ENCODE measurements around the gene ELP1. TPM values are rescaled to one million over a fixed set of nuclear protein-coding genes. Genes with fewer than 3 reads are reported as not detected.

The ELP1 gene
- total and polyA plus RNA-seq, 3 donors from 2014 or later: 20.8 to 36.6 (median 32.7) TPM

- no peak for TF ChIP-seq CTCF (IDR thresholded peaks at IDR 0.05)
- no peak for TF ChIP-seq POLR2A (IDR thresholded peaks at IDR 0.05)
- intact Hi-C loops (cut with DNase I; ENCODE audit: low total_unique reads): no loop called here
- 92 to 94% methylated on average over 3 of the region's 3 CpGs for WGBS, 2 donors
- H3K9me3 ChIP-seq: no peaks in the 10 kb centered on the region
- H3K4me1 ChIP-seq: peaks cover 23% of the 10 kb centered on the region
- no peak for DNase-seq
- H3K4me3 ChIP-seq: no peak overlapping the region
- H3K27ac ChIP-seq: no peak overlapping the region
- no peaks in the 10 kb centered on the region for H3K27me3 ChIP-seq
- no peaks in the 10 kb centered on the region for H3K36me3 ChIP-seq (ENCODE audit: low read depth, missing control alignments)
Observed at GRCh38 chr9:108883085-108883484, 50.8 kb downstream of the ELP1 start.

GRCh38 chr9:108882052-108882888 is 51.7 kb downstream of the ELP1 start:
- H3K27me3 ChIP-seq: no peaks in the 10 kb centered on the region
- H3K4me3 ChIP-seq: no peak overlapping the region
- H3K27ac ChIP-seq: no peak overlapping the region
- WGBS, 2 donors: 88 to 95% methylated on average over 6 of the region's 6 CpGs
- TF ChIP-seq POLR2A (IDR thresholded peaks at IDR 0.05): no peak
- TF ChIP-seq CTCF (IDR thresholded peaks at IDR 0.05): no peak
- DNase-seq: no peak
- peaks cover 21% of the 10 kb centered on the region for H3K4me1 ChIP-seq
- no peaks in the 10 kb centered on the region for H3K9me3 ChIP-seq
- intact Hi-C loops (cut with DNase I; ENCODE audit: low total_unique reads): no loop called here
- no peaks in the 10 kb centered on the region for H3K36me3 ChIP-seq (ENCODE audit: low read depth, missing control alignments)

- Histone ChIP-seq H3K27ac (no peak overlapping the region), H3K27me3 (no peaks in the 10 kb centered on the region), H3K4me1 (peaks cover 7% of the 10 kb centered on the region), H3K9me3 (no peaks in the 10 kb centered on the region), H3K36me3 (ENCODE audit: low read depth, missing control alignments) (no peaks in the 10 kb centered on the region), H3K4me3 (no peak overlapping the region)
- TF ChIP-seq CTCF (IDR thresholded peaks at IDR 0.05) (no peak), POLR2A (IDR thresholded peaks at IDR 0.05) (no peak)
- intact Hi-C loops (cut with DNase I; ENCODE audit: low total_unique reads): no loop called here
- WGBS, 2 donors: 82 to 83% methylated on average over 3 of the region's 3 CpGs
- DNase-seq: no peak
Observed at GRCh38 chr9:108880738-108881316, 53.1 kb downstream of the ELP1 start.

- Histone ChIP-seq H3K36me3 (ENCODE audit: low read depth, missing control alignments) (no peaks in the 10 kb centered on the region), H3K9me3 (no peaks in the 10 kb centered on the region), H3K27ac (no peak overlapping the region), H3K27me3 (no peaks in the 10 kb centered on the region), H3K4me1 (no peaks in the 10 kb centered on the region), H3K4me3 (no peak overlapping the region)
- TF ChIP-seq CTCF (IDR thresholded peaks at IDR 0.05) (no peak), POLR2A (IDR thresholded peaks at IDR 0.05) (no peak)
- DNase-seq: no peak
- 89 to 93% methylated on average over 2 of the region's 2 CpGs for WGBS, 2 donors
- intact Hi-C loops (cut with DNase I; ENCODE audit: low total_unique reads): no loop called here
Observed at GRCh38 chr9:108877524-108877923, 56.4 kb downstream of the ELP1 start.

All from testis (tissue), 3 donors.